ENCODE measurements around the gene SERP1.
"Not testable (repeated sequence)": the region's sequence is repeated elsewhere in the genome, so short reads cannot be mapped to it uniquely, and the experiment has no call there.

Gene SERP1

GRCh38 chr3:150538324-150539208 lies 7.7 kb downstream of the SERP1 start:
- DNase-seq (ENCODE audit: low spot score), result no peak

DNA sequence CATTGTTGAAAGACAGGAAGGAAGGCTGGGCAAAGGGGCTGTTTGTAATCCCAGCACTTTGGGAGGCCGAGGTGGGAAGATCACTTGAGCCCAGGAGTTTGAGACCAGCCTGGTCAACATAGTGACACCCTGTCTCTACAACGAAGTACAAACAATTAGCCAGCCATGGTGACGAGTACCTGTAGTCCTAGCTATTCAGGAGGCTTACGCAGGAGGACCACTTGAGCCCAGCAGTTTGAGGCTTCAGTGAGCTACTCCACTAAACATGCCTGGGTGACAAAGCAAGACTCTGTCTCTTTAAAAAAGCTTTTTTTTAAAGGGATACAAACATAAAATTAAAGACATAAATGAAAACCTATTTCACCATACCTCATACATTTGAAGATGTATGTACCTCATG lies 11.1 kb downstream of the SERP1 start:
- no peak for DNase-seq (ENCODE audit: low spot score)

DNA sequence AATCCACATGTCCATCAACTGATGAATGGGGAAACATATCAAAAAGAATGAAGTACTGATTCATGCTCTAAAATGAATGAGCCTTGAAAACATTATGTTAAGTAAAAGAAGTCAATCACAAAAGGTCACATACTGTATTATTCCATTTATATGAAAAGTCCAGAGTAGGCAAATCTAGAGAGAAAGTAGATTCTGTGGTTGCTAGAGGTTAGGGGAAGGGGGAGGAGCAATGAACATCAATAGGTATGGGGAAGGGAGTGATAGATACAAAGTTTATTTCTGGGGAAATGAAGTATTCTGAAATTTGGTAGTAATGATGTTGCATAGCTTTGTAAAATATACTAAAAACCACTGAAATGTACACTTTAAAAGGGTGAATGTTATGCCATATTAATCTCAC lies 14.5 kb downstream of the SERP1 start:
- no peak for DNase-seq (ENCODE audit: low spot score)

DNA sequence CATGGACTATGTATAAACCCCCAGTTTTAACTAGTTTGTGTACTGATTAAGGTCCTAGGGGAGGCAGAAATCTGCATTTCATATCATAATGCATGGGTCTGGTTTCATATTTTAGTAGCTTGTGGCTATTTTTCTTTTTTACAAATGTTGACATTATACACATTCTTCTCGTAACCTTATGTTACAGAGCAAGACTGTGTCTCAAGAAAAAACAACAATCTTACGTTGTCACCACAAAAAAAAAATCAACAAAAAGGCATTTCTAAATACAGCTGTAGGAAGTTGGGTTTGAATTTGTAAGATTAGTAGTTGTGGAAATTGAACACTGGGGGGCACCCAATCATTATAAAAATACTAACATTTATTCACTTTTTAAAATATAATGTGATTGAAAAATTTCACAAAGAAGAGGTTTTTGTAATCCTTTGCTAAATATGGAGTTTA lies 17.9 kb downstream of the SERP1 start:
- DNase-seq (ENCODE audit: low spot score), result no peak

GRCh38 chr3:150527464-150528255 lies 18.6 kb downstream of the SERP1 start:
- no peak for DNase-seq (ENCODE audit: low spot score)

DNA sequence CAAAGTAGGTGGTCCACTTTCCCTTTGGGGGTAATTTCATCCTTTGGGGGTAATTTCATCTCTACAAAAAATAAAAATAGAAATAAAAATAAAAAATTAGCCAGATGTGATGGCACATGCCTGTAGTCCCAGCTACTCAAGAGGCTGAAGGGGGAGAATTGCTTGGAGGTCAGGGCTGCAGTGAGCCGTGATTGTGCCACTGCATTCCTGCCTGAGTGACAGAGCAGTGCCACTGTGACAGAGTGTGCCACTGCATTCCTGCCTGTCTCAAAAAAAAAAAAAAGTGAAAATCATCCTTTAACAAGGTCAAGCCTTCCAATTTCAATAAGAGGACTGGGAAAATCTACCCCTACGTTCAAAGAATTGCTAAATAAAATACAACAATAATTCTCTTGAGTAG lies 22.8 kb downstream of the SERP1 start:
- no peak for DNase-seq (ENCODE audit: low spot score)

DNA sequence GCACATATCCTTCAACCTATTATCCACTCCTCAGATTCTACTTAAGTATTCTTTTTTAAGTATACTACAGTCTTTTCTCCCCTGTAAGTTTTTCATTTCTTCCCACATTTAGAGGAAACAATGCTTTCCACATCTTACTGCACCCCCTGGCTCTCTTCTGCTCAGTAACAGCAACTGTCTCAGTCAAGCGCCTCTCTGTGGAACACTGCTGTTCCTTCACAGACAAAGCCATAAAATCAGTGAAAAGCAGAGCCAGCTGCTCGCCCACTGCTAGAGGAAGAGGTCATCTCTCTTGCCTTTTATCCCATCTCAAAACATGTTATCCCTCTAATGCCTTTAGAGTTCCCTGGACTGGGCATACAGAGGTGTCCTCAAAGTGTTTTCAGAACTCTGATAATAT lies 24.8 kb downstream of the SERP1 start:
- no peak for DNase-seq (ENCODE audit: low spot score)

- DNase-seq (ENCODE audit: low spot score), result no peak
Measured at GRCh38 chr3:150520408-150520807, 25.9 kb downstream of the SERP1 start.

- no peak for DNase-seq (ENCODE audit: low spot score)
Measured at GRCh38 chr3:150519026-150519425, 27.3 kb downstream of the SERP1 start.

- DNase-seq (ENCODE audit: low spot score), result no peak
Measured at GRCh38 chr3:150515210-150515609, 31.1 kb downstream of the SERP1 start.

DNA sequence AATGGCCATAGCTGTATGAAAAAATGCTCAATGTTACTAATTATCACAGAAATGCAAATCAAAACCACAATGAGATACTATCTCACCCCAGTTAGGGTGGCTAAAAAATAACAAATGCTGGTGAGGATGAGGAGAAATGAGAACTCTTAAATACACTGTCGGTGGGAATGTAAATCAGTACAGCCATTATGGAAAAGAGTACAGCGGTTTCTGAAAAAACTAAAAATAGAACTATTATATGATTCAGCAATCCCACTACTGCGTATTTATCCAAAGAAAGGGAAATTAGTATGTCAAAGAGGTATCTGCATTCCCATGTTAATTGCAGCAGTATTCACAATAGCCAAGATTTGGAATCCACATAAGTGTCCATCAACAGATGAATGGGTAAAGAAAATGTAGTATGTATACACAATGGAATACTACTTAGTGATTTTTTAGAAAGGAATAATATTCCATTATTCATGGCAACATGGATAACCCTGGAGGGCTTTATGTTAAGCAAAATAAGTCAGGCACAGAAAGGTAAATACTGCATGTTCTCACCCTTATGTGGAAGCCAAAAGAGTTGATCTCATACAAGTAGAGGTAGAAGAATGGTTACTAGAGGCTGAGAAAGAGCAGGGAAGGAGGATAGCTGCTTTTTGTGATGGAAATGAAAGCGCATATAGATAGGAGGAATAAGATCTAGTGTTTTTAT lies 35.0 kb downstream of the SERP1 start:
- DNase-seq (ENCODE audit: low spot score), result no peak

DNA sequence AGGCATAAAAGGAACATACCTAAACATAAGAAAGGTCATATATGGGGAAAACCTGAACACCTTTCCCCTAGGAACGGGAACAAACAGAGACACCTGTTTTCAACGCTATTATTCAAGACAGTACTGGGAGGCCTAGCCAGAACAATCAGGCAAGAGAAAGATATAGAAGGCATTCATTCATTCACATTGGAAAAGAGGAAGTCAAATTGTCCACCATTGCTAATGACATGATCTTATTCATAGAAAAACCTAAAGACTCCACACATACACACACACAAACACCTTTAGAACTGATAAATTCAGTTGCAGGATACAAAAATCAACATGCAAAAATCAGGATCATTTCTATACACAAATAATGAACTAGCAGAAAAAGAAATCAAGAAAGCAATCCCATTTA lies 36.5 kb downstream of the SERP1 start:
- no peak for DNase-seq (ENCODE audit: low spot score)

DNA sequence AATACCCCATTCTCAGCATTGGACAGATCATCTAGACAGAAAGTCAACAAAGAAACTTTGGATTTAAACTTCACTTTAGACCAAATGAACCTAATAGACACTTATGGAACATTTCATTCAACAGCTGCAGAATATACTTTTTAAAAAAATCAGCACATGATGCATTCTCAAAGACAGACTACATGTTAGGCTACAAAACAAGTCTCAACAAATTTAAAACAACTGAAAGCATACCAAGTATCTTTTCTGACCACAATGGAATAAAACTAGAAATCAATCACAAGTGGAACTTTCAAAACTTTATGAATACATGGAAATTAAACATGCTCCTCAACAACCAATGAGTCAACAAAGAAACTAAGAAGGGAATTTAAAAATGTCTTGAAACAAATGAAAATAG lies 37.9 kb downstream of the SERP1 start:
- DNase-seq (ENCODE audit: low spot score), result no peak

GRCh38 chr3:150504483-150504882 lies 41.8 kb downstream of the SERP1 start:
- no peak for DNase-seq (ENCODE audit: low spot score)

DNA sequence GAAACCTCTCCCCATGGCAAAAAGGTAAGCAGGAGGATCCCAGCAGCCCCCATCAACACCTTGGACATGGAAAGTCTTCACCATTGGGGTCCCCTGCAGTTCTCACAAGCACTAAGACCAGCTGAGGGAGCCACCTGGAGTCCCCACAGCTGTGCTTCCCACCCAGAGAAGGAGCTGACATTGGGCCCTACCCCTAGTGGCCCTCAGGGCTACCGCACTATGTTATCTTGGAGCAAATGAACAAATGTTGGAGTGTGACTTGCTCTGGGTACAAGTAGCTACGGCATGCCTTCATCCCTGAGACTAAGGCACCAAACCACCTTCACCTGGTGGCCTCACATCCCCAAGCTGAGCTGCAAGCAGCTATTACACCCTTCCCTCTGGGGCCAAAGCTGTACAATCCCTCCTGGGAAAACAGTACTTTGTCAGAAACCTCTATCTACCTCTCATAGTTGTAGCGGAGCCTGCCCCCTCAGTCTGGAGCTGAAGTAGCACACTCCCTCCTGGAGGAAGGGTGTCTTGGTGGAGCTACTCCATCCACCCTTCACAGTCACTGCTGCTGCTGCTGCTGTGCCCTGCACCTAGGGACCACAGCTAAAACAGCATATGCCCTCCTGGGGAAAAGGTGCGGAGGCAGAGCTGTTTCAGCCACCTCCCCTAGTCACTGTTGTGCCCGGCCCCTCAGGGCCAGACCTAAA lies 42.7 kb downstream of the SERP1 start:
- DNase-seq (ENCODE audit: low spot score), result no peak

- DNase-seq (ENCODE audit: low spot score), result not testable (repeated sequence)
Measured at GRCh38 chr3:150500960-150501359, 45.3 kb downstream of the SERP1 start.

DNA sequence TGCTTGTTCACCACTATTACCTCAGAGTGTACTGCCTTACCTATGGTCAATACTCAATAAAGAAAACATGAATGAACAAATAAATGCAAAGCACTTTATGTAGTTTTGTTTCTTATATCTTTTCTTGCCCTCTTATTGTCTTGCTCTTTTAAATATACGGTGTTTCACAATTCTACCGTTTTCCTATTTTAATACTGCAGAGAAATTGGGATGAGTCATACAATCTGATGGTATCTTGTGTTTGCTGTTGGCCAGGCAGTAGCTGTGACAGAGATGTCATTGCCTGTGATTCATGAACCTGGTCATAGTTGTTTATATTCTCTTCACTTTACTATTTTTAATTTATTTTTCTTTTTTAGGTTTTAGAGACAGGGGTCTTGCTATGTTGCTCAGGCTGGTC lies 48.3 kb downstream of the SERP1 start:
- no peak for DNase-seq (ENCODE audit: low spot score)

- peak; percentile 35 for DNase-seq (ENCODE audit: low spot score)
Measured at GRCh38 chr3:150495563-150496168, 50.6 kb downstream of the SERP1 start.

GRCh38 chr3:150495149-150495548 lies 51.1 kb downstream of the SERP1 start:
- DNase-seq (ENCODE audit: low spot score), result no peak

DNA sequence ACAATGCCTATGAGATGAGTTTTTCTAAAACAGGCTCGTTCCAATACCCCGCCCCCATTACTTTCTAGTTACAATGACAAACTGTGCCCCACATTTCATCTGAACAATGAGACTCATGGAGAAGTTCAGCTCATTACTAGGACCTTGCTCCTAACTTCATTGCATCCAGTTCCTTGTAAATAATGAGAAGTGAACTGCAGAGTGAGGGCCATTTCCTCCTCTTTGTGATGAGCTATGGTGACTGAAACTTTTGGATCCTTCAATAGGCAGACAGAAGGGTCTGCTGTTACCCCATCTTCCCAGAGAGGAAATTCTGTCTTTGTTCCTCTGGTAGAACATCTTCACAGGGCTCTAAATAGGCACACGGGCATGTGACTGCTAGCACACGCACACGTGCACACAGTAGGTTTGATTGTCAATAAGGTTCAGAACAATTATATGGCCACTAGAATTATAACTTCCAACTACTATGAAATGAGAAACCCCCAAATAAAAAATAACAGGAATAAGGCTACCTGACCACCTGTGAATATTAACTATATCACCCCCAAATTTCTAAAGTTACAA lies 51.8 kb downstream of the SERP1 start:
- no peak for DNase-seq (ENCODE audit: low spot score)

Data from D341Med (cell line).